Caco-2 (cell line): ENCODE data around the gene CHMP6. TPM values are rescaled to one million over a fixed set of nuclear protein-coding genes. Genes with fewer than 3 reads are reported as not detected.

Source experiments
- BruUV-seq: library from RNA; stranded (reverse); fragments of 400-500 nt; replicated peaks from 2 replicates; lab custom pipeline; 2021; lab: Mats Ljungman, UMichigan
- CTCF ChIA-PET: fragments of 300-600 bp; sonication (Branson Sonifier 250); formaldehyde crosslinking; loops from one replicate; lab custom pipeline; 2022; ENCODE audit warnings: antibody characterized with exemption; lab: Charles Lee
- POLR2A ChIA-PET: fragments of 300-600 bp; sonication (Branson Sonifier 250); formaldehyde crosslinking; loops from one replicate; lab custom pipeline; 2022; ENCODE audit warnings: antibody characterized with exemption; lab: Charles Lee
- DNase-seq, 2 experiments: peaks; one replicate each; pipeline versions ENCODE4 v3.0.0 to v3.0.0-alpha.2; 2020 to 2022
- H3K27me3 ChIP-seq: replicated peaks from 2 replicates; pipeline ENCODE4 v1.6.0; 2011; ENCODE audit warnings: low read length; ENCODE audit not compliant: control insufficient read depth, insufficient read depth
- H3K36me3 ChIP-seq: 2 replicates; pipeline ENCODE4 v1.5.1; 2011; ENCODE audit warnings: low read length; ENCODE audit not compliant: control insufficient read depth, insufficient read depth
- H3K4me1 ChIP-seq: fragments of 250-450 bp; sonication (Bioruptor Pico); 2 replicates; pipeline ENCODE4 v1.5.1; 2020; ENCODE audit warnings: mild to moderate bottlenecking
- H3K4me3 ChIP-seq: 2 replicates; pipeline ENCODE4 v1.5.1; 2011; ENCODE audit warnings: low read depth, mild to moderate bottlenecking, control low read depth, low read length
- H3K9me3 ChIP-seq: fragments of 250-450 bp; sonication (Bioruptor Pico); 2 replicates; pipeline ENCODE4 v1.5.1; 2020; ENCODE audit warnings: mild to moderate bottlenecking, moderate library complexity
- H3K27ac Mint-ChIP-seq: one replicate; pipeline ENCODE4 v1.8.0; 2022; ENCODE audit warnings: mixed read lengths; ENCODE audit not compliant: unreplicated experiment
- H3K27me3 Mint-ChIP-seq: one replicate; pipeline ENCODE4 v1.8.0; 2022; ENCODE audit warnings: mixed read lengths; ENCODE audit not compliant: insufficient read depth, unreplicated experiment
- H3K36me3 Mint-ChIP-seq: one replicate; pipeline ENCODE4 v1.8.0; 2022; ENCODE audit warnings: mild to moderate bottlenecking, mixed read lengths; ENCODE audit not compliant: insufficient read depth, unreplicated experiment
- H3K4me1 Mint-ChIP-seq: one replicate; pipeline ENCODE4 v1.8.0; 2022; ENCODE audit warnings: low read depth, mixed read lengths; ENCODE audit not compliant: unreplicated experiment
- H3K4me3 Mint-ChIP-seq: one replicate; pipeline ENCODE4 v1.8.0; 2022; ENCODE audit warnings: mild to moderate bottlenecking, moderate library complexity, mixed read lengths; ENCODE audit not compliant: unreplicated experiment
- H3K9me3 Mint-ChIP-seq: one replicate; pipeline ENCODE4 v1.8.0; 2022; ENCODE audit warnings: mixed read lengths; ENCODE audit not compliant: unreplicated experiment
- CTCF ChIP-seq, 2 experiments: fragments of 200-600 bp in 1 of 2; IDR thresholded peaks; 1 replicate in 1 of 2; 2 replicates in 1 of 2; pipeline versions ENCODE4 v1.5.1 to v1.8.0; 2011 to 2022; ENCODE audit warnings: antibody characterized with exemption in 1 of 2, control low read depth in 1 of 2, inconsistent platforms in 1 of 2, low read depth in 1 of 2, low read length in 1 of 2, mild to moderate bottlenecking in 1 of 2, moderate library complexity in 1 of 2; ENCODE audit not compliant: insufficient read depth in 1 of 2, severe bottlenecking in 1 of 2, unreplicated experiment in 1 of 2
- intact Hi-C: fragments of 100-400 bp; cut with micrococcal nuclease; formaldehyde crosslinking; loops from one replicate; pipeline ENCODE4 v1.10.0; 2022; ENCODE audit not compliant: unreplicated experiment
- total RNA-seq: library from RNA; stranded (reverse); gene quantifications from 2 replicates; pipeline ENCODE4 v1.2.3, GENCODE V29; 2022

CHMP6 gene
- total RNA-seq, 1 experiment from 2014 or later: 23.2 TPM

- Mint-ChIP-seq H3K27me3 (no peaks in the 10 kb centered on the region), H3K4me1 (no peaks in the 10 kb centered on the region), H3K9me3 (no peaks in the 10 kb centered on the region), H3K27ac (no peak overlapping the region), H3K36me3 (peaks cover 18% of the 10 kb centered on the region), H3K4me3 (no peak overlapping the region)
- no peaks in the 10 kb centered on the region for H3K27me3 ChIP-seq
- DNase-seq: peak in 1 of 2 experiments; percentile 39
- ChIA-PET CTCF (no interaction called here), POLR2A (no interaction called here)
- H3K4me1 ChIP-seq: no peaks in the 10 kb centered on the region
- no peaks in the 10 kb centered on the region; the same call in 1 of the 2 replicates for H3K36me3 ChIP-seq
- no peaks in the 10 kb centered on the region for H3K9me3 ChIP-seq
- H3K4me3 ChIP-seq: no peak overlapping the region
- no peak for TF ChIP-seq CTCF (IDR thresholded peaks at IDR 0.05; ENCODE audit: insufficient read depth in 1 of 2, low read depth in 1 of 2, low read length in 1 of 2, severe bottlenecking in 1 of 2, unreplicated experiment in 1 of 2)
- no TSS peak for BruUV-seq
- intact Hi-C loops: no loop called here
Measured at GRCh38 chr17:80951121-80952090, 40.2 kb upstream of the CHMP6 start.

GRCh38 chr17:80952291-80952690 is 39.4 kb upstream of the CHMP6 start:
- H3K4me3 Mint-ChIP-seq: no peak overlapping the region
- Histone ChIP-seq H3K4me3 (no peak overlapping the region), H3K4me1 (no peaks in the 10 kb centered on the region), H3K9me3 (no peaks in the 10 kb centered on the region), H3K36me3 (no peaks in the 10 kb centered on the region), H3K27me3 (no peaks in the 10 kb centered on the region)
- TF ChIP-seq CTCF (IDR thresholded peaks at IDR 0.05; ENCODE audit: insufficient read depth in 1 of 2, low read depth in 1 of 2, low read length in 1 of 2, severe bottlenecking in 1 of 2, unreplicated experiment in 1 of 2): no peak
- no peaks in the 10 kb centered on the region for H3K9me3 Mint-ChIP-seq
- ChIA-PET POLR2A (no interaction called here), CTCF (no interaction called here)
- no peak overlapping the region for H3K27ac Mint-ChIP-seq
- no peaks in the 10 kb centered on the region for H3K4me1 Mint-ChIP-seq
- peak in 1 of 2 experiments; percentile 22 for DNase-seq
- H3K27me3 Mint-ChIP-seq: no peaks in the 10 kb centered on the region
- peaks cover 16% of the 10 kb centered on the region for H3K36me3 Mint-ChIP-seq
- no TSS peak for BruUV-seq
- intact Hi-C loops: no loop called here

- H3K4me3 ChIP-seq: no peak overlapping the region
- H3K36me3 Mint-ChIP-seq: peaks cover 16% of the 10 kb centered on the region
- no peaks in the 10 kb centered on the region for H3K36me3 ChIP-seq
- no peaks in the 10 kb centered on the region for H3K4me1 ChIP-seq
- H3K27me3 Mint-ChIP-seq: no peaks in the 10 kb centered on the region
- no peaks in the 10 kb centered on the region for H3K9me3 Mint-ChIP-seq
- H3K4me3 Mint-ChIP-seq: no peak overlapping the region
- no peaks in the 10 kb centered on the region for H3K9me3 ChIP-seq
- no peak for TF ChIP-seq CTCF (IDR thresholded peaks at IDR 0.05; ENCODE audit: insufficient read depth in 1 of 2, low read depth in 1 of 2, low read length in 1 of 2, severe bottlenecking in 1 of 2, unreplicated experiment in 1 of 2)
- H3K4me1 Mint-ChIP-seq: no peaks in the 10 kb centered on the region
- H3K27ac Mint-ChIP-seq: no peak overlapping the region
- ChIA-PET POLR2A (no interaction called here), CTCF (no interaction called here)
- no TSS peak for BruUV-seq
- no peaks in the 10 kb centered on the region for H3K27me3 ChIP-seq
- intact Hi-C loops: no loop called here
- DNase-seq: peak in 1 of 2 experiments; percentile 14
Measured at GRCh38 chr17:80953471-80954315, 37.9 kb upstream of the CHMP6 start.
